Right lobe of liver (tissue), 4 donors: ENCODE results near the gene MAEL.

Experiments
- CTCF ChIP-seq, 4 donors: fragments of 200-600 bp in 3 of 4; fragments of 450-650 bp in 1 of 4; IDR thresholded peaks; one replicate each; pipeline versions ENCODE4 v1.5.1 to v1.8.0; 2016 to 2022; ENCODE audit warnings: antibody characterized with exemption in 4 of 4, mild to moderate bottlenecking in 2 of 4
- POLR2A ChIP-seq: fragments of 450-650 bp; IDR thresholded peaks from one replicate; pipeline ENCODE4 v1.6.1; 2017; ENCODE audit warnings: antibody characterized with exemption, mild to moderate bottlenecking
- donor health status: DM: no; HTN: no; CAD: no.
- donor health status: DM: no; HTN: no; CAD: no.
- donor health status: DM: no; HTN: yes; CAD: no.

GRCh38 chr1:167016100-167016750, 27.1 kb downstream of the MAEL start:
- TF ChIP-seq CTCF (IDR thresholded peaks at IDR 0.05) (no peak), POLR2A (no peak)
